Globus pallidus (tissue), 1 donor: ENCODE measurements around the gene COLGALT1.
A peak's percentile ranks its signal among the peaks of the same experiment; 100 is the strongest.
"Not testable (repeated sequence)": the region's sequence is repeated elsewhere in the genome, so short reads cannot be mapped to it uniquely, and the experiment has no call there.

ENCODE experiments used
- DNase-seq: peaks from one replicate; pipeline ENCODE4 v3.0.0-alpha.2; 2015; ENCODE audit warnings: low spot score

The COLGALT1 gene

GRCh38 chr19:17532557-17532956 is 22.9 kb upstream of the COLGALT1 start:
- DNase-seq: no peak

- DNase-seq: no peak
Measured at GRCh38 chr19:17534767-17535166, 20.7 kb upstream of the COLGALT1 start.

- DNase-seq: no peak
Measured at GRCh38 chr19:17536955-17537354, 18.5 kb upstream of the COLGALT1 start.

- no peak for DNase-seq
Measured at GRCh38 chr19:17538684-17539237, 16.7 kb upstream of the COLGALT1 start.

GRCh38 chr19:17539238-17540117 is 16.0 kb upstream of the COLGALT1 start:
- DNase-seq: peak; percentile 68

GRCh38 chr19:17540174-17540573 is 15.3 kb upstream of the COLGALT1 start:
- no peak for DNase-seq

GRCh38 chr19:17541184-17541759 is 14.2 kb upstream of the COLGALT1 start:
- no peak for DNase-seq

- DNase-seq: no peak
Measured at GRCh38 chr19:17542042-17542441, 13.4 kb upstream of the COLGALT1 start.

- DNase-seq: no peak
Measured at GRCh38 chr19:17542793-17543582, 12.5 kb upstream of the COLGALT1 start.

GRCh38 chr19:17543986-17544385 is 11.5 kb upstream of the COLGALT1 start:
- DNase-seq: no peak

GRCh38 chr19:17544418-17544817 is 11.0 kb upstream of the COLGALT1 start:
- no peak for DNase-seq

GRCh38 chr19:17548145-17548544 is 7.3 kb upstream of the COLGALT1 start:
- DNase-seq: no peak

- DNase-seq: no peak
Measured at GRCh38 chr19:17549085-17549740, 6.2 kb upstream of the COLGALT1 start.

- no peak for DNase-seq
Measured at GRCh38 chr19:17550076-17550667, 5.3 kb upstream of the COLGALT1 start.

GRCh38 chr19:17552735-17553134 is 2.7 kb upstream of the COLGALT1 start:
- DNase-seq: not testable (repeated sequence)

GRCh38 chr19:17553256-17553655 is 2.2 kb upstream of the COLGALT1 start:
- peak; percentile 35 for DNase-seq

- no peak for DNase-seq
Measured at GRCh38 chr19:17554968-17555479, 425 bp upstream of the COLGALT1 start.

- peak; percentile 42 for DNase-seq
Measured at GRCh38 chr19:17555929-17556813, 722 bp downstream of the COLGALT1 start.

GRCh38 chr19:17556995-17557394 is 1.5 kb downstream of the COLGALT1 start:
- no peak for DNase-seq

GRCh38 chr19:17557466-17557865 is 2.0 kb downstream of the COLGALT1 start:
- DNase-seq: no peak
